Measurements from ENCODE around the gene PLAGL2.
"Not testable (repeated sequence)": the region's sequence is repeated elsewhere in the genome, so short reads cannot be mapped to it uniquely, and the experiment has no call there.

PLAGL2 gene

DNA sequence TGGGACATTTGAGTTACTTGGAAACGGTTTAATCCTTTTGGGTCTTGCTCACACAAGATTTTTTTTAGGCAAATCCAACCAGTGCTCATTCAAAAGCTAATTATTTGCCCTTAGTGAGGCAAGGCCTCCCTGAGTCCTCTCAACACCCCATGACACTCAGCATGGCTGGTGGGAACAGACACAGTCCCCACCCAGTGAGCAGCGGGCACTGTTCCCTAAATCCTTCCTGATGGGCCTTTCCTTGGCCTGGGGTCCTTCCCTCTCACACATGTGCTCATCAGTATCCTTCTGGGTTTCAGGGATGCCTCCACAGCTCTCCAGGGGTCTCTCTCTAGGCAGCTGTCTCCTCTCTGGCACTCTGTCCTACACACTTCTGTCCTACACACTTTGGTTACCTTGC lies 28.0 kb downstream of the PLAGL2 start:
- no peak for DNase-seq

DNA sequence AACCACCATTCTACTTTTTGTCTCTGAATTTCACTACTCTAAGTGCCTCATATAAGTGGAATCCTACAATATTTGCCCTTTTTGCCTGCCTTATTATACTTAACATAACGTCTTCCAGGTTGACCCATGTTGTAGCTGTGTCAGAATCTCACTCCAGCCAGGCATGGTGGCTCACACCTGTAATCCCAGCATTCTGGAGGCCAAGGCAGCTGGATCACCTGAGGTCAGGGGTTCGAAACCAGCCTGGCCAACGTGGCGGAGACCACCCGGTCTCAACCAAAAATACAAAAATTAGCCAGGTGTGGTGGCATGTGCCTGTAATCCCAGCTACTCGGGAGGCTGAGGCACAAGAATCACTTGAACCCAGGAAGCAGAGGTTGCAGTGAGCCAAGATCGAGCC lies 29.8 kb downstream of the PLAGL2 start:
- not testable (repeated sequence) for DNase-seq

DNA sequence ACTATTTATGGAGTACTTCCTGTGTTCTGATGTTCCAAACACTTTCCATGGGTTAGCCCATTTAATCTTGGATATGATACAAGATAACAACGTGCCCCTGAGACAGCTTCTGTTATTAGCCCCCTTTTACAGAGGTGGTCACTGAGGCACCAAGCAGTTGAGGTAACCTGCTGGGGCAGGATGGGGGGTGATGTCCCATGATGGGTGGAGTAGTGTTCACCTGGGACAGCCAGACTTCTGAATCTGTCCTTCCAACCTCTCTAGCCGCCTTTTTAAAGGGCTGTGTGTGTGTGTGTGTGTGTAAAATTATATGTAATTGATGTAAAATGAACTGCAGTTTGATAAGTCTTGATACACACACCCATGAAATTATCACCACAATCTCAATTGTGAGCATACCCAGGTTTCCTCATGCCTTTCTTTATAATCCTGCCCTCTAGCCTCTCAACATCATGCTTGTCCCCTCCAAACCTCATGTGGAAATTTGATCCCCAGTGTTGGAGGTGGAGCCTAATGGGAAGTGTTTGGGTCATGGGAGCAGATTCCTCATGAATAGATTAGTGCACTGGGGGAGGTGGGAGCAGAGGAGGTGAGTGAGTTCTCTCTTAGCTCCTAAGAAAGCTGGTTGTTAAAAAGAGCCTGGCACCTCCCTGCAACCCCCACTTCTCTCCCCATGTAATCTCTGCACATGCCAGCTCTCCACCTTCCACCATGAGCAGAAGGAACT lies 39.2 kb downstream of the PLAGL2 start:
- DNase-seq, result no peak

DNA sequence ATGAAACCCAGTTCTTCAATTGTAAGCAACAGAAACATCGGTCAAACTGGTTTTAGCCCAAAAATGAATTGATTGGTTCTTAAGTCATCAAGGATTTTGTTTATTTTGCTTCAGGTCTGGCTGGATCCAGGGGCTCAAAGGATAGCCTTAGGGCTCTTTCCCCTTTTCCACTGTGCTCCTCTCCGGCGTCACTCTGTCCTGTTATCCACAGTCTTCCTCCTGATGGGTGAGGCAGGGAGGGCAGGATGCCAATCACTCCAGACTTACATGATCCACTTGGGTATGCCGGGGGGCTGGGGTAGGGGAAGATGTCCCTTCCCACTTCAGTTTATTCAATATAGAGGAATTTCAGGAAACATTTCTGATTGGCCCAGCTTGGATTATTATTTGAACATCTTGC lies 40.0 kb downstream of the PLAGL2 start:
- no peak for DNase-seq

DNA sequence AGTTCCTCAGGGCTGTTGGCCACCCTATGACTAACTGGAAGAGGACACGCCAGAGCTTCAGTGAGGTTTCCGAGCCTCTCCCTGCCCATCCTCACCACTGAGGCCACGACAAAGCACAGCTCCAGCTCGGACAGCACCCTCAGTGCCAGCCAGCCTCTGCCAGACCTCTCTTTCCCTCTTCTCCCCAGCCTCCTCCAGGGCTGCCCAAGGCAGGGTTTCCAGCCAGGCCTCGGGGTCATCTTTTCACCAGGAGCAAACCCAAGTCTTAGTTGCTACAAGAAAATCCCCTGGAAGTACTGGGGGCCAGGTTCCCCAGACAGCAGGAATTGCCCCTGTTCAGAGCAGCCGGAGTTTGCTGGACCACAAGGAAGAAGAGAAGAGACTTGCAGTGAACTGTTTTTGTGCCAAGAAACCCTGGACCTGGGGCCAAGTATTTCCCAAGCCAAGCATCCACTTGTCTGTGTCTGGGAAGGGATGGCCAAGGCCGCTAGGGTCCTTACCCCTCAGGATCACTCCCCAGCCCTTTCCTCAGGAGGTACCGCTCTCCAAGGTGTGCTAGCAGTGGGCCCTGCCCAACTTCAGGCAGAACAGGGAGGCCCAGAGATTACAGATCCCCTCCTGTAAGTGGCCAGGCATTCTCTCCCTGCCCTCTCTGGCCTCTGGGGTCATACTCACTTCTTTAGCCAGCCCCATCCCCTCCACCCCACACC lies 41.6 kb downstream of the PLAGL2 start:
- DNase-seq, result no peak

DNA sequence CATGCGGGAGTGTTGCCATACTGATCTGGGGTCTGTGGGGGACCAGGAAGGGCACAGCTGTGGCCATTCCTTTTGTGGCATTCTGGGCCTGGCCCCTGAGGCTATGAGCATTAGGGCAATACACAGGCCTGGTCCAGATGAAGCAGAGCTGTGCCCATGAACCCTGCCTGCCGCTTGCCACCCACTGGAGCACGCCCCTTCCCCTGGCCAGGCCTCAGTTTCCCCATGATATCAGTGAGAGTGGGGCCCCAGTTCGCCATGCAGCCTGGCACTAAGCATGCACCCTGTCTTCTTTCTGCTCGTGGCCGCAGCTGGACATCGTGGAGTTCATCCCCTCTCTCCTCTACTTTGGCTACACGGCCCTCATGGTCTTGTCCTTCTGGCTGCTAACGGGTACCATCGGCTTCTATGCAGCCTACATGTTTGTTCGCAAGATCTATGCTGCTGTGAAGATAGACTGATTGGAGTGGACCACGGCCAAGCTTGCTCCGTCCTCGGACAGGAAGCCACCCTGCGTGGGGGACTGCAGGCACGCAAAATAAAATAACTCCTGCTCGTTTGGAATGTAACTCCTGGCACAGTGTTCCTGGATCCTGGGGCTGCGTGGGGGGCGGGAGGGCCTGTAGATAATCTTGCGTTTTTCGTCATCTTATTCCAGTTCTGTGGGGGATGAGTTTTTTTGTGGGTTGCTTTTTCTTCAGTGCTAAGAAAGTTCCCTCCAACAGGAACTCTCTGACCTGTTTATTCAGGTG lies 42.4 kb downstream of the PLAGL2 start:
- DNase-seq, result no peak

DNA sequence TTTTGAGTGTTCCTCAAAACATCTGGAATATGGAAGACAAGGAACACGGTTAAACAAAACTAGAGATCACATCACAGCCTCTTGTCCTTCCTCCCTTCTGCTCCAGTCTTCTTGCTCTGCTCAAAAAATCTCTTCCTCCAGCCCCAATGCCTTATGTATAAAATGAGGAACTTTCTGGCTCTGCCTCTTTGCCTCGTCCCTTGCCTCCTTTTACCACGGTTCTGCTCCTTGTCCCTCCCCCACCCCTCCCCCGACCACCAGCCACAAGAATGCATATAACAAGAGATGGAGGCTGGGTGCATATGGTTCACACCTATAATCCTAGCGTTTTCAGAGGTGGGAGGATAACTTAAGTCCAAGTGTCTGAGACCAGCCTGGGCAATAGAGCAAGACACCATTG lies 43.6 kb downstream of the PLAGL2 start:
- no peak for DNase-seq

DNA sequence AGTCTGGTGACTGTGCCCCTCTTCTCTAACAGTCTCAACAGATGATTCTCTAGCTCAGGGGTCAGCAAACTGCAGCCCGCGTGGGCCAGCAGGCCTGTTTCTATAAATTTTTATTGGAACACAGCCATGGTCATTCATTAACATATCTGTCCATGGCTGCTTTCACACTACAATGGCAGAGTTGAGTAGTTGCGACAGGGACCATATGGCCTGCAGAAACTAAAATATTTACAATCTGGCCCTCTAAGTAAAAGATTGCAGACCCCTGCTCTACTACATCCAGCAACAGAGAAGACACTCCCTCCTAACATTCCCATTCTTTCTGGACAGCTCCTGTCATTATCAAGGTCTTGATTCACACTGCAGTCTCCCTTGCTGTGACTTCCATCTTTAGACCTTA lies 45.2 kb downstream of the PLAGL2 start:
- no peak for DNase-seq

DNA sequence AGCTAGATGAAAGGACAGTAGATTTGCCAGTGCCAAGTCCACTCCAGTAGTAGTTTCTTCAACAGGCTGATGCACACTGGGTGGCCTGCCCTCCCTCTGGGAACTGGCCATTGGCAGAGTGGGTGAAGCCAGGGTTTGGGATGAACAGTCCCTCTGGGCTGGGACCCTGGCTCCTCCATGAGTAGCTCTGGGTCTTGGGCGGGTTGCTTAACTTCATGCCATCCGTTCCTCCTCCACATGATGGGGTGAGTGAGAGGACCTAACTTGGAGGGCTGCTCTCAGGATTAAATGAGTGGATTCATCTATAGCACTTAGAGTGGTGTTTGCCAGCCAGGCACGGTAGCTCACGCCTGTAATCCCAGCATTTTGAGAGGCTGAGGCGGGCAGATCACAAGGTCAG lies 47.2 kb downstream of the PLAGL2 start:
- DNase-seq, result no peak

DNA sequence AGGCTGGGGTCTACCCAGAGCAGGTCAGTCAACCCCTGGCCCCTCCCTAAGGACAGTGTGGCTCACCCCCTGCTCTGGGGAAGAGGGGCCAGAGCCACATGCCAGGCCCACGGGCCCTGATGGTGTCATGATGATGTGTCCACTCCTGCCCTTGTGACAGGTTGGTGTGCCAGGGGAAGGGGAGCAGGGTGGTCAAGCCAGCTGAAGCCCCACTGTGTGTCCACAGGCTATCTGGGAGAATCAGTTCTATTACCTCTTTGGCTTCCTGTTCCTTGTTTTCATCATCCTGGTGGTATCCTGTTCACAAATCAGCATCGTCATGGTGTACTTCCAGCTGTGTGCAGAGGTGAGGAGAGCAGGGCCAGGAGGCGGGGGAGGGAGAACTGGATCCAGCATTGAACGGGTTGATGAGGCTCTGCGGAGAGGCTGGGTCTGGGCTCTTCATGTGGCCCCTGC lies 47.7 kb downstream of the PLAGL2 start:
- no peak for DNase-seq

DNA sequence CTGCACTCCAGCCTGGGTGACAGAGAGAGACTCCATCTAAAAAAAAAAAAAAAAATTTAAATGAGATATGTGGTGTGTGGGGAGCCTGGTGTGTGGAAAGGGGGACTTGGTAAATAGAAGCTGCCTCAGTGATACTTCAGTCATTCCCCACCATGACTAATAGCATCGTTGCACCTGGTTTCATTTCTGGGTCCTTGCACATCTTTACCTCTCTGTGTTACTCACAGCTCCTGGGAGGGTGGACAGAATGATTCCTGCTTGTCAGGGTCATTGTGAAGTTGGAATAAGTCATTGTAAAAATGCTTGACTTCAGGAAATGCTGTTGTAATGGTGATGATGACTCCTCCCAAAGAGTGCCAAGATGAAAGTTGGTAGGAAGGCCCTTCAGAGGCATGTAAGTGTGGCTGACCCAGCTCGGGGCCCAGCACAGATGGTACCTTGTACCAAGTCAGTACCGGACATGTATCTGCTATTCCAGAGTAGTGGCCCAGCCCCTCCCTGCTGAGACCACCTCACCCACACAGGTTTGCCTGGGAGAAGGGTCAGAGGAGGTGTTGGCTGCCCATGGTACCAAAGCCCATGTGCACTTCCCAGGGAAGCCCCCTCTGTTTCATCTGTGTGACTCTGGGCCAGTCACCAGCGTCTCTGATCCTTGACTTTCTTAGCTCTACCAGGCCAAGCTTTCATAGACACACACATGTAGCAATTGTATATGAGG lies 48.4 kb downstream of the PLAGL2 start:
- DNase-seq, result no peak

DNA sequence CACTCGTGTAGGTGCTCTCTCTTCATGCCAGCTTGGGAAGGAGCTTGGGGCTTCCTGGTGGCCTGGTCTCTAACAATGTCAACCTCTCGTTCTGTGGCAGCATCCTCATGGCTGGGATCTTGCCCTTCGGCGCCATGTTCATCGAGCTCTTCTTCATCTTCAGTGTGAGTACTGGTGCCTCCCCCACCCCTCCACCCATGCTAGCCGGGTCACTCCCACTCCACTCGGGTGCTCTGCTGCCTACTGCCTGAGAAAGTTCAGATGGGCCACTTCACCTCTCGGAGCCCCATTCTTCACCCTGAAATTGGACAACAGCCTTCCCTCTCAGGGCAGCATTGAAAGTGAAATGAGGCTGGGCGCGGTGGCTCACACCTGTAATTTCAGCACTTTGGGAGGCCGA lies 49.2 kb downstream of the PLAGL2 start:
- no peak for DNase-seq

DNA sequence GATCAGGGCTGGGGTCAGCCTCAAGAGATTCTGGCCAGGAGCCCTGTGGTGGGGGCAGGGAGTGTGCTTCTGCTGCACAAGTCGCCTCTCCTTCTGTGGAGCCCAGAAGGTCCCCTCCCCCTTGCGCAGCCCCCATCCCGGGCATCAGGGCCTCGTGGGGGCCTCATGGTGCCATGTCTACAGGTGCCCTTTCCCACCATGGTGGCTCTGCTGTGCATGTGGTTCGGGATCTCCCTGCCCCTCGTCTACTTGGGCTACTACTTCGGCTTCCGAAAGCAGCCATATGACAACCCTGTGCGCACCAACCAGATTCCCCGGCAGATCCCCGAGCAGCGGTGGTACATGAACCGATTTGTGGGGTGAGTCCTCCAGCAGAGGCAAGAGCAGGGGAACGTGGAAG lies 49.9 kb downstream of the PLAGL2 start:
- DNase-seq, result no peak

DNA sequence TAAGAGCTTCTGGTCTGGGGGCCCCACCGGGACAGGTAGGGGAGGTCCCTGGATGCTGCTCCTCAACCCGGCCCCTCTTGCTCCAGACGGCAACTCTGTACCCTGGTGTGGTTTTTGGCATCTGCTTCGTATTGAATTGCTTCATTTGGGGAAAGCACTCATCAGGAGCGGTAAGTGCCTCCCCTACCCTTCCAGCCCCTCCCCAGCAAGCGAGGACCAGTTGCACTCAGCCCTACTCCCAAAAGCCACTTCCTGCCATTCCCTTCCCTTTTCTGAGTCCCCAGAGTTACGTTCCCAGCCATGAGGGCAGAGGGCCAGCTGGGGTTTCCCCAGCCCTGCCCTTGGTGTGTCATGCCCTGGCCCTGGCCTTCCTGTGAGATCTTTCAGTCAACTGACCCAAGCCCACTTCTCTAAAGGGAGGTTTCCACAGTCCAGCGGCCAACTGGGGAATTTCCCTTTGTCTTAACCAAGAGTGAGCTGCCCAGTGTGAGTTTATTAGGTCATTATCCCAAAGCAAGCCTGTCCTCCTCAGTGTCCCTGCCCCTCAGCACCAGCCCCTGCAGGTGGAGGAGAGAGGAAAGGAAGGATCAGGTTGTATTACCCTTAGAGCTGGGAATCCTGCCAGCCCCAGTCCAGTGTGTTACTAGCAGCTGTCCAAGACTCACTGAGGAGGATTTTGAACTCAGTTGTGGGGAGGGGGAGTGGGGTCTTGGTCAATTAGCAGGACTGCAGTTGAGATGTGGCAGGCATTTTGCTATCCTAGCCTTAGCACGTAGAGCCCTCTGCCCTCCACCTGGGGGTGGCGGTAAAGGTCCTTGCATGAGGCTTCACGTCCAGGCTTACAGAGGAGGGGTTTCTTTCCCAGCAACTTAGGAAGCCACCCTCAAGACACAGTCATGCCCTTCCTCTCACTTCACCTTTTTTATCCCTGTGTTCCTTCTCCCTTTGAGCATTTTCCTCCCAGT lies 52.2 kb downstream of the PLAGL2 start:
- peak; percentile 20 for DNase-seq

DNA sequence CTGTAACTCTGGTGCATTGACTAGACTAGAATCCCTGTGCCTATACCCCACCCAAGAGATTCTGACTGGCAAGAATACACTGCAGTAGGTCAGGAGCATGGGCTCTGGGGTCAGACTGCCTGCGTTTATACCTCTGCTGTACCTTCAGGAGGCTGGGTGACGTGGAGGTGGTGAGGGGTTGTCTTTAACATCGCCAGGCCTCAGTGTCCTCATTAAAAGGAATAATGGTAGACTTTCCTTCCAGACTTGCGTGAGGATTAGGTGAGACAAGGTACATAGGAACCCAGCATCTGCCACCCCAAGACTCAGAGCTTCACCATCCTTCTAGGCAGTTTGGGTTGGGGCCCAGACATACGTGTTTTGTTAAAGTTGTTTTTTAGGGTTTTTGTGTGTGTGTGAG lies 53.8 kb downstream of the PLAGL2 start:
- no peak for DNase-seq

DNA sequence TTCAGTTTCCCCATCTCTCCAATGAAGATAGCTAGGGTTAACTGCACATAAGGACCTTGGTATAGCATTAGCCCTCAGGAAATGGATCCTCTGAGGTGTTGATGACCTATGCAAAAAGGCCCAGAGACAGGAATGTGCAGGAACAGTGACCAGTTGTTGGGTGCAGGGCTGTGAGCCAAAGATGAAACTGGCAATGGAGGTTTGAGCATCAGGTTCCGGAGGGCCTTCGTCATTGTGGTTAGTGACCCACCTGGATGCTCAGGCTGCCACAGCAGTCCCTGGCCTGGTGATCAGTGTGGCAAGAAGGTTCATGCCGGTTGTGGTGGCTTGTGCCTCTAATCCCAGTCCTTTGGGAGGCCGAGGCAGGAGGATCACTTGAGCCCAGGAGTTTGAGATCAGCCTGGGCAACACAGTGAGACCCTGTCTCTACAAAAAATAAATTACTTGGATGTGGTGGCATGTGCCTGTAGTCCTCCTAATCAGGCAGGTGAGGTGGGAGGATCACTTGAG lies 54.3 kb downstream of the PLAGL2 start:
- no peak for DNase-seq

DNA sequence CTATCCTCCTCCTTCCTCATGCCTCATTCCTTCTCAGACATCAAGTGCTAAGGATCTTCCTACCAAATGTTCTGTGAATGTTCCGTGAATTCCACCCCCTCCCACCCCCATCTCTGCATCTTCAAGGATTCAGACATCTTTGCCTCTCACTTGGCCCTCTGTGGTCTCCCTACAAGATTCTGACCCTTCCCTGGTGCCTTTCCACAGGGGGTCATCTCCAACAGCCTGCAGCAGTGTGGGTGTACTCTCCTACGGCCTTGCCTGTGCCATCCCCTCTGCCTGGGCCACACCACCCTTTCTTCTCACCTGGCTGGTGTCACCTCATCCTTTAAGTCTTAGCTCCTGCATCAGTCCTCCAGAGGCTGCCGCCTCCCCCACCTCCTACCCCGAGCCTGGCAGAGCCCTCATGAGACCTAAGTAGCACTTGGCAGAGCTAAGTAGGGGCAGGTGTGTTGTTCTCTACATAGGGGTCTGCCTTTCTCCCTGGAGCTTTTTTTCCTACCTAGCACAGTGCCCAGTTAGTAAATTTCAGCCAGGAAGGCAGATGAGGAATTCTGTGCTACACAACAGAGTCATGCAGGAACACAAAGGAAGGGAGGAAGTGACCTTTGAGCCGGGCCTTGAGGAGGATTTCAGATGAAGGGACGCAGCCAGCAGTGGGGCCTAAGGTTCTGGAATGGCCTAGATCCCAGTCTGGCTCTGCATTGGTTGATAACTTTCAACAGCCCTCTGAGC lies 55.0 kb downstream of the PLAGL2 start:
- no peak for DNase-seq

DNA sequence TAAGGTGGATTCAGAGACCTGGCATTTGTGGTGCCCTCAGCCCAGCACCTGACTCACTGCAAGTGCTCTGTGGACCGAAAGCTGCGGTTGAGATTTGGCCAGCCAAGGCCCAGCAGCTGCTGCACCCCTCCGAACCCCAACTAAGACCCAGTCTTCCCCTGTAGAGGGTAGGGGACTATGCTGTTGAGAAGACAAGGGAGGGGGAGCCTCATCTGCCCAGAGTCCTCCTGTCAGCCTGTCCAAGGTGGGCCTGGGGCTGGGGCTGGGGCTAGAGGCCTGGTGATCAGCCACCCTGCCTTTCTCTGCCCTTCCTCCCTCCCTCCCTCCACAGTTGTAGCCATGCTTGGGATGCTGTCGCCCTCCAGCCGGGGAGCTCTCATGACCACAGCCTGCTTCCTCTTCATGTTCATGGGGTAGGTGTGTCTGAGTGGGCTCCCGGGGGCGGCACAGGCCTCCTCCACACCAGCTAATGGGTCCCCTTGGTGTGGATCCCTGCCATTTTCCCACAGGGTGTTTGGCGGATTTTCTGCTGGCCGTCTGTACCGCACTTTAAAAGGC lies 57.2 kb downstream of the PLAGL2 start:
- DNase-seq, result no peak

DNA sequence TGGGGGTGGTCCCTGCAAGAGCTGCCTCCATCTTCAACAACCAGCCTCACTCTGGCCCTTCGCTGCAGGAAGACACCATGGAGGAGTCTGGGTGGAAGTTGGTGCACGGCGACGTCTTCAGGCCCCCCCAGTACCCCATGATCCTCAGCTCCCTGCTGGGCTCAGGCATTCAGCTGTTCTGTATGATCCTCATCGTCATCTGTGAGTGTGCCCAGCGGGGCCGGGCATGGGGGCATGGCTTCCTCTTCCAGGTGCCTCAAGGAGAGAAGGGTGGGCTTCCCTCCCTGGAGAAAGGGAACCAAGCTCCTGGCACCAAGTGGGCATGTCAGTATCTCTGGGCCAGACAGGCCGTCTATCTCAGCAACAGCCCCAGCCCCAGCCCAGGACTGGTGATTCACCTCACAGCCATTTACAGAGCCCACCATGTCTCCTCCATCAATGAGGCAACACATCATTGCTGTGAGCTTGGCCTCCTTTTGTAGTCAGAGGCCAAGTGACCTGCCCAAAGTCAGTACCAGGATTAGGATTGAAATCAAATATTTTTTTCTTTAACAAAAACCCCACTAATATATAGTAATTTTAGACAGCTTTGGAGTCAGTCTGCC lies 57.9 kb downstream of the PLAGL2 start:
- no peak for DNase-seq
